Breast epithelium (tissue), 3 donors: Measurements from ENCODE around the gene ZNF429.

Experiments
- CTCF ChIP-seq, 3 donors: fragments of 450-650 bp; IDR thresholded peaks; one replicate each; pipeline ENCODE4 v1.5.1; 2016 to 2017; ENCODE audit warnings: antibody characterized with exemption in 3 of 3, mild to moderate bottlenecking in 3 of 3, moderate library complexity in 3 of 3
- POLR2A ChIP-seq: fragments of 450-650 bp; IDR thresholded peaks from one replicate; pipeline ENCODE4 v1.6.1; 2016; ENCODE audit warnings: antibody characterized with exemption, mild to moderate bottlenecking, moderate library complexity
- POLR2AphosphoS5 ChIP-seq, 3 donors: sonication (generic); formaldehyde crosslinking; IDR thresholded peaks; one replicate each; pipeline ENCODE4 v1.6.1; 2017; ENCODE audit warnings: antibody characterized with exemption in 3 of 3

GRCh38 chr19:21492947-21493906 is 12.2 kb upstream of the ZNF429 start:
- TF ChIP-seq CTCF (IDR thresholded peaks at IDR 0.05) (no peak), POLR2A (no peak), POLR2AphosphoS5 (IDR thresholded peaks at IDR 0.05) (no peak)
